ENCODE results near the gene DNAH17.
"Not testable (repeated sequence)": the region's sequence is repeated elsewhere in the genome, so short reads cannot be mapped to it uniquely, and the experiment has no call there.

The DNAH17 gene

GRCh38 chr17:78523934-78524655, 53.1 kb downstream of the DNAH17 start:
- DNase-seq = no peak

- no peak for DNase-seq
Observed at GRCh38 chr17:78522031-78522809, 55.0 kb downstream of the DNAH17 start.

- DNase-seq = no peak
Observed at GRCh38 chr17:78517421-78517820, 59.8 kb downstream of the DNAH17 start.

GRCh38 chr17:78515480-78515879, 61.7 kb downstream of the DNAH17 start:
- no peak for DNase-seq

- DNase-seq = no peak
Observed at GRCh38 chr17:78514521-78514920, 62.7 kb downstream of the DNAH17 start.

- DNase-seq = no peak
Observed at GRCh38 chr17:78512976-78513375, 64.2 kb downstream of the DNAH17 start.

GRCh38 chr17:78510141-78511075, 66.8 kb downstream of the DNAH17 start:
- DNase-seq = no peak

- DNase-seq = no peak
Observed at GRCh38 chr17:78507526-78507925, 69.7 kb downstream of the DNAH17 start.

- DNase-seq = no peak
Observed at GRCh38 chr17:78506454-78507309, 70.5 kb downstream of the DNAH17 start.

GRCh38 chr17:78504156-78504925, 72.9 kb downstream of the DNAH17 start:
- no peak for DNase-seq

GRCh38 chr17:78503388-78503787, 73.8 kb downstream of the DNAH17 start:
- DNase-seq = not testable (repeated sequence)

- no peak for DNase-seq
Observed at GRCh38 chr17:78502611-78503148, 74.5 kb downstream of the DNAH17 start.

- DNase-seq = no peak
Observed at GRCh38 chr17:78501241-78502036, 75.8 kb downstream of the DNAH17 start.

- no peak for DNase-seq
Observed at GRCh38 chr17:78500806-78501205, 76.4 kb downstream of the DNAH17 start.

GRCh38 chr17:78499715-78500540, 77.3 kb downstream of the DNAH17 start:
- DNase-seq = no peak

GRCh38 chr17:78498848-78499247, 78.3 kb downstream of the DNAH17 start:
- no peak for DNase-seq

- DNase-seq = peak; percentile 45
Observed at GRCh38 chr17:78497115-78497540, 80.1 kb downstream of the DNAH17 start.

- no peak for DNase-seq
Observed at GRCh38 chr17:78496311-78496710, 80.9 kb downstream of the DNAH17 start.

GRCh38 chr17:78495634-78496033, 81.6 kb downstream of the DNAH17 start:
- DNase-seq = no peak

Data from CD4-positive, alpha-beta T cell treated with Interleukin-4 for 4 hours (primary cell).